Activated CD4-positive, alpha-beta T cell treated with anti-CD3 and anti-CD28 coated beads, Interleukin-2, Interleukin-6, amounts not matched to agents 100 ng/mL and 50 ng/mL, durations not matched to agents 16 hours and 8 hours (primary cell): ENCODE results near the gene ZMYND8.

ENCODE experiments used
- DNase-seq: peaks from one replicate; pipeline ENCODE4 v3.0.0-alpha.2; 2020

The ZMYND8 gene

DNA sequence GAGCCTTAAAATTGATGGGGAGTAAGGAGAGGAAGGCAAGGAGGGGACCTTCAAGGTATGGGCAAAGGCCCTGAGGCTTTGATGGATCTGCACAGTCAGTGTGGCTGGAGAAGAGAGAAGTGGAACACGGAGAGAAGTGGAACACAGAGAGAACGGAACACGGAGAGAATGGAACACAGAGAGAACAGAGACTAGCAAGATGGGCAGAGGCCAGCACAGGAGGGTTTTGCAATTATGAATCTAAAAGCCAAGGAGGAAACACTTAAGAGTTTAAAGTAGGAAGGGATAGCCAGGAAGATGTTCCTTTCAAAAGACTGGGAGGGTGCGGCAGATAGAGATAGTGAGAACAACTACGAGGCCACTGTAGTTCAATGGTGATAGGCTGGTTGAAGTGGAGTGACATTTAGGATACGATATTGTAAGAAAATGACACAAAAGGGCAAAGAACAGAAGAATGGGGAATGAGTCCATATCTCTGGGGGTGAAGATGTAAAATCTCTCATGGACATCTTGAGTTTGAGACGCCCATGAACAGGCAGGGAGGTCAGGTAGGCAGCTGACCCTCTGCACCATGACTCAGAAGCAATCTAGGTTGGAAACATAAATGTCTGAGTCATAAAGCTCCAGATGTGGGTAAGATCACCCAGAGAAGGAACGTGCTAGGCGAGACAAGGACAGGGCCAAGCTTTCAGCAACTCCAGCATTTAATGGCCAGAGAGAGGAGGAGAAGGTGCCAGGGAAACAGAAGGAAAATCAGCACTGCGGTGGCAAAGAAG is 25.4 kb downstream of the ZMYND8 start:
- DNase-seq = peak; percentile 47

DNA sequence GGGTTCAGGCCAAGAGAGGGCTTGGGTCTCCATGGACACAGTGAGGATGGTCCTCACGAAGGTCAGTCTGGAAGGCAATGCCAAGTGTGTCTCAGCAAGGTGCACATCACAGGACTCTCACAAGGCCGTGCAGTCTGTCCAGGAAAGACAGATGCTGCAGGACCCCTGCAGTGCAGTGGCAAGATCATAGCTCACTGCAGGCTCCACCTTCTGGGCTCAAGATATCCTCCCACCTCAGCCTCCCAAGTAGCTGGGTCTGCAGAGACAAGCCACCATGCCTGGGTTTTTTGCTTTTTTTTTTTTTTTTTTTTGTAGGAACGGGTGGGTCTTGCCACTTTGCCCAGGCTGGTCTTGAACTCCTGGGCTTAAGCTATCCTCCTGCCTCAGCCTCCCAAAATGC is 26.4 kb downstream of the ZMYND8 start:
- DNase-seq = no peak

DNA sequence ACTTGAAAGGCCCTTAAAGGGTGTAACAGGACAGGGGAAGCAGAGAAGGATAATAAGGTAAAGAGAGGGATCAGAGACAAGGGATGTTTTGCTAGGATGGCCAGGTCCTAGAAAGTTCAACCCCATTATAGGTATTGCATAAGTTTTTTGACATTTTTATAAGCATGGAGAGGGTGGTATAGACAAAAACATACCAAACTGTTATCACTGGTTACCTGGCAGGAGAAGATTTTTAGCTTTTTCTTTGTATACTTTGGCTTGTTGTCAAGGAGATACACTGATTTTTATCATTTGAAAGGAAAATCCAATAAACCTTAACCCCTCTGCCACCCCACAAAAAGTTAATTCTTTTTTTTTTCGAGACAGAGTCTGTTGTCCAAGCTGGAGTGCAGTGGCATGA is 28.4 kb downstream of the ZMYND8 start:
- no peak for DNase-seq

GRCh38 chr20:47327711-47328110 is 28.8 kb downstream of the ZMYND8 start:
- no peak for DNase-seq

DNA sequence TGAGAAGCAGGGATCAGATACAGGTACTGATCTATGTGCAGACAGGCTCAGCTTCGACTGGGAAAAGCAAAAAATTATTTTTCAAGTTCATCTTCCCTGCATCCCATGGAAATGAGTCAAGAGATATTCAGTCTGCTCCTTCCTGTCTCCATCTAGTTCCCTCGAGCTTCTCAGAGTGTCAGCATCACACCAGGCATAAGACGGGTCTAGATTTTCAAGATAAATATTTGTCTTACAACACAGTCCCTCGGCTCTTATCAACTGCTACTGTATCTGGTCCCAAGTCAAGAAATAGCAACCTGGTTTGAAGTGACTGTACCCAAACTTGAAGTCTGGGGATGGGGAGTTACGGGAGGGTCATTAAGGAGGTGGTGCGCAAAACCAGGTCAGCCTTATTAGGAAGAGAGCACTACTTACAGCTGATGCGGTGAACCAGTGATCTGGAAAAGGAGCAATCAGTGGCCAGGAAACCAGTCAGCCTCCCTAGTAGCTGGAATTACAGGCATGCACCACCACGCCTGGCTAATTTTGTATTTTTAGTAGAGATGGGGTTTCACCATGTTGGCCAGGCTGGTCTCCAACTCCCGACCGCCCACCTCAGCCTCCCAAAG is 29.7 kb downstream of the ZMYND8 start:
- no peak for DNase-seq

GRCh38 chr20:47325242-47325641 is 31.3 kb downstream of the ZMYND8 start:
- DNase-seq = no peak

GRCh38 chr20:47320990-47321805 is 35.3 kb downstream of the ZMYND8 start:
- no peak for DNase-seq

- no peak for DNase-seq
Measured at GRCh38 chr20:47319517-47320252, 36.8 kb downstream of the ZMYND8 start.

GRCh38 chr20:47318586-47319516 is 37.6 kb downstream of the ZMYND8 start:
- DNase-seq = peak; percentile 61

GRCh38 chr20:47318027-47318585 is 38.4 kb downstream of the ZMYND8 start:
- no peak for DNase-seq

DNA sequence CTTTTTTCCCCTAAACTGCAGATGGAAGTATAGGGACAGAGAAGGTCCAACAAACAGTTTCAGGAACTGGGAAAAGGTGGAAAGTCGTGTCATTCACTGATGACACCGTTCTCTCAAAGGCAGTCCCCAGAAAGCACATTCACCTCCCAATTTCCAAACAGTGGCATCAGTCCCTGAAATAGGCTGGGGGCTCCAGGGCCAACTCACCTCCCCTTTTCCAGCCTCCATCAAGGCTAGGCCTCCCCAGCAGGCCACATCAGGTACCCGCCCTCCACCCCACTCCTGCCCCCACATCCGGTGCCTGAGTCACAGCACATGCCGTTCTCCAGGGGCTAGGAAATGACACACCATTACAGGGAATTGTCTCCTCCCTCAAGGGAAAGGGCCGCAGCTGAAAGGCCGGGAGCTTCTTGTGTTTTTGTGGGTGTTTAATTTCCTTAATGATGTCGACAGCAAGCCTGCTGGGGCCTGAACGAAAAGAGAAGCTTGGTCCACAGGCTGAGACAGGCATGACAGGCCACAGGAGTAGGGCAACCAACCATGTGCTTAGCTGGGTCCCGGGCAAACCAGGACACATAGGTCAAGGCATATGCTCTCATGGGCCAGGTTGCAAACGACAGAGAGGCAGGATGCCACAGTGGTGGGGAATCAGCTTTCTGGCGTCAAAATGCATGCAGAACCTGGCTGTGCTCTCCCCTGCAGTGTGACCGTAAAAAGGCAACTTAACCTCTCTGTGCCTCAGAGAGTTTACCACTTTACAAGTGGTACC is 39.2 kb downstream of the ZMYND8 start:
- peak; percentile 78 for DNase-seq

DNA sequence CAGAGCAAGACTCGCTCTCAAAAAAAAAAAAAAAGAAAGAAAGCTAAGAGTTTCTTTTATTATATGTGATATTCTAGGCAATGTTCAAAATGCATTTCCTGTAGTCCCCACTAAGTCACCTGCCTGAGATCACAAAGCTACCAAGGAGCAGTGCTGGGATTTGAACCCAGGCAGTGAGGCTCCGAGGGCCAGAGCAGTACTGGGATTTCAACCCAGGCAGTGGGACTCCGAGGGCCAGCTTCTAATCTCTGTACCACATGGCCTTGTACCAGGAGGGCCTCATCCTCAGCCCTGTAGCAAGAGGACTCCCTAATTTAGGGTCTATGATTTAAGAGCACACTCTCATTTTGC is 39.7 kb downstream of the ZMYND8 start:
- DNase-seq = no peak

- no peak for DNase-seq
Measured at GRCh38 chr20:47315339-47316056, 41.0 kb downstream of the ZMYND8 start.

DNA sequence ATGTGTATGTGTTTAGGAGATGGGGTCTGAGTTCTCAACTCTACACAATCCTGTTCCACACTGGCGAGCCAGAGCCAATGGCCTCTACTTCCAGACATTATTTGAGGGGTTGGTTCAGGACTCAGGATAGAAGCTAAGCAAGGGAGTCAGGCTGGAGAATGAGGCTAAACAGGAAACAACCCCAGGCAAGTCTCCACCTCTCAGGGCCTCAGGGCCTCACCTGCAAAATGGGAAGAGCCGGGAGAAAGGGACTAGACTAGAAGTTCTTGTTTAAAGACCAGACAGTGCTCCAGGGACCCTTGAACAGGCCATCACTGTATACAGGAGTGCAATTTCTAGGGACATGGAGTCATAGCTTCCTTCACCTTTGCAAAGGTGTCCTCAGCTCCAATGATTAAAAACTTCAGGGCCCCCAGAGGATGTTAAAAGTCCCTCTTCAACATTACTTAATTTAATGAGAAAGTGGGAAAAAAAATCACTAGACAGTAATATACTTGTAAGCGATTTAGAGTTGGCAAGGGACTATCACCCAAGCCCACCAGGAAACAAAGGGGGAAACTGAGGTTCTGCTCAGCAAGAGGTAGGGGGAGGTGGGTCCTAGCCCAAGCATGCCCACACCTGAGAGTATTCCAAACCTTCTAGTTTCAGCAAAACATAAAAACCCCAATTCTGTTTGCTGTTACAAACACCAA is 41.7 kb downstream of the ZMYND8 start:
- no peak for DNase-seq

DNA sequence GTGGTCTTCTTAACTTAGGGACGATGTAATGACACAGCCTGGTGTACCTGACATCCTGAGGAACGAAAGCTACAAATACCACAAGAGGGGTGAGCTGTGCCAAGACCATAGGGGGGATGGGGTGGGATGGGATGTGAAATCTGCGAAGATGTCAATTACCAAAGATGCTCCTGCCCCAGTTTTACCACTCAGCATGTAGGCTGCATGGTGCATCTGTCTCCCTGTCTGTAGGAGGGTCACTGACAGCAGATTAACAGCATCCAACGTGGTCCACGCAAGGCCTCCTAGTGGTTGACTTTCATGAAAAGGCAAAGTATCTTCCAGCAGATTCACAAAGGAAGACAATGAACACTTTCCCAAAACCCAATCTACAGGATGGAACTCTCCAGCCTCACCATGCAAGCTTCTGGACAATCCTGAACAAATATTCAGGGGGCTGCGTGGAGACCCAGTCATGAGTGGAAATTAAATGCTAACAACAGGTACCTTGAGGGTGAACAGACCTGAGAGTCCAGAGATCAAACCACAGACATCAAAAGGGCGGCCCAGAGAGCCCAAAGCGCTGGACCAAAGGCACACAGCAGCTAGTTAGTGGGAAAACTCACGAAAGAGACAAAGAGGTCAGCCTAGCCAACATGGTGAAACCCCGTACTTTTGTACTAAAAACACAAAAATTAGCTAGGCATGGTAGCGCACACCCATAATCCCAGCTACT is 44.4 kb downstream of the ZMYND8 start:
- DNase-seq = no peak

DNA sequence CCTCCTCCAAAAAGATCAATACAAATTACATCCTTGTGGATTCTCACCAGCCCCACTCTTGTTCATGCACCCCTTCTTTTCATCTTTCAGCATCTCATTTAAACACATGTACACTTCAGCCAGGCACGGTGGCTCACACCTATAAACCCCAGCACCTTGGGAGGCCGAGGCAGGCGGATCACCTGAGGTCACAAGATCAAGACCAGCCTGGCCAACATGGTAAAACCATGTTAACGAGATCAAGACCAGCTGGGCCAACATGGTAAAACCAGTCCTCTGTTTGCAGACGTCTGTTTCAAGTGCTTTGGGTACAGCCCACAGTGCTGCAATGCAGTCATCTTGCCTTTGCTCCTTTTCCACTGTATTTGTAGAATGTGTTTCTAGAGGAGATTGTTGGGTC is 45.3 kb downstream of the ZMYND8 start:
- DNase-seq = no peak

DNA sequence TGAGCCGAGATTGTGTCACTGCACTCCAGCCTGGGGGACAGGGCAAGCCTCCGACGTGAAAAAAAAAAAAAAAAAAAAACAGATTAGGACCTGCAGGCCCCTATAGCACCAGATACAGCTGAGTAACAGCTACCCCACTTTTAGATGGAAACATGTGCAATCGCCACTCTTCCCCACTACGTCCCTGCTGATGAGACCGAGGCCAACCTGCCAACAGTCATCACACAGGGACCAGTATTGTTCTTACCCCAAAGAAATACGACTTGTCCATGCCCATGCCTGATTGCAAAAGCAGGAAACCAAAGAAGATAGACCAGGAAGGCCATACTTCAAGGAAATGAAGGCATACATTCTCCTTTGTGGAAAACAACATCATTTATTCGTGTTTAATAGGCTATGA is 45.8 kb downstream of the ZMYND8 start:
- DNase-seq = no peak

DNA sequence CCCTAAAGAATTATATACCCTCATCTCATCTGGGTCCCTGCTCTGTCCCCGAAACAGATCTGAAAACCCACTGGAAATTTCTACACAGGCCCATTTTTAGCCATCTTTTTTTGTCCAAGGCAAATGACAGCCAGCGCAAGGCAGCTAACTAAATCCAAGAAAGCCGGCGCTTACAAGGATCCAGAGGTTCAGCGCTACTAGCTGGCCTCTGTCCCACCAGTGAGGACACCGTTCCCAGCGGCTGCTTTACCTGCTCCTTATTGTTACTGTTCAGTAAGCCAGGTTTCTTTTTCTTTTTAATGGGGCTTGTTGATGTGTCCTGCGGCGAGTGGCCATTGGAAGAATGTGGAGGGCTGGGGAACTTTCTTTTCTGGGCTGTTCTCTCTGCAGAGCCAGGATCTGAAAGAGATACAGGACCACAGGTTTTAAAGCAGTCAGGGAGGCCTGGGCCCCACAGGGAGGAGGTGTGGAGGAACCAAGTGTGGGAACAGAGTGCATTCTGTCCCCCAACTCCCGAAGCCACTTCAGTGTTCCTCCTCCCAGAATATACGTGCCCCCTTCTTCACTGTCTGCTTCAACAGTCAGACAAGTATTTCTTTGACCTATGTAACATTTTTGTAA is 46.6 kb downstream of the ZMYND8 start:
- no peak for DNase-seq
